GM21367 (cell line): Measurements from ENCODE around the gene TRIM8.

Source experiments
- ATAC-seq: cut with Tn5 transposase; IDR thresholded peaks from one replicate; pipeline ENCODE4 v1.9.1; 2021; ENCODE audit not compliant: unreplicated experiment

TRIM8 gene

DNA sequence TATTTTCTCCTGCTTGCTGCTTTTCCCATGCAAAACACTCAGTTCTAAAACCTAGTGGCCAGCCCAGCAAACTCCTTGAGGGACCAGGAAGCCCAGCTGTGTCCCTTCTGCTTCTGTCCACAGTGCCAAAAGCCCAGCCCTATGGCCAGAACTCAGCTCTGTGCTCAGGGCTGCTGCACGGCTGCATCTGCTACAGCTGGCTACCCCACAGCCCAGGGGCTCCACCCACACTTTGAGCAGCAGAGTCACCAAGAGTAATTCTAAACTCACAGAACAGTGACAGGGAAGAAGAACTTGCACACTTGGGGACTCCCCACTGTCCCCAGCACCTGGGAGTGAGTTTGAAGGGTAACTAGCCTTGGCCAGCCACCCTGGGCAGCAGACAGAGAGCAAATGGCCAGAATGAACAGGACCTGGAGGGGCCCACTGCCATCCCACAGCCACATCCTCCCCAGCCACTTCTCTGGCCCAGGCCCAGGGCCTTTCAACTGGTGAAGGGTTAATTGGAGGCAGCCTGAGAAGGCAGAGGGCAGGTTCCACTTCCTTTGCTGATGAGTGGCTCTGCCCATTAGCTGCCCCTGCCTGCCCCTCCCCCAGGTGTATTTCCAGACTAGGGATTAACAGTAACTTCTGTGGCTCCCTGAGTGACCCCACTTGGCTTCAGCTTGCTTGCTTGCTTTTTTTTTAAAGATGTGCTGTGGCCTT, 28.1 kb upstream of the TRIM8 start:
- ATAC-seq: no peak

DNA sequence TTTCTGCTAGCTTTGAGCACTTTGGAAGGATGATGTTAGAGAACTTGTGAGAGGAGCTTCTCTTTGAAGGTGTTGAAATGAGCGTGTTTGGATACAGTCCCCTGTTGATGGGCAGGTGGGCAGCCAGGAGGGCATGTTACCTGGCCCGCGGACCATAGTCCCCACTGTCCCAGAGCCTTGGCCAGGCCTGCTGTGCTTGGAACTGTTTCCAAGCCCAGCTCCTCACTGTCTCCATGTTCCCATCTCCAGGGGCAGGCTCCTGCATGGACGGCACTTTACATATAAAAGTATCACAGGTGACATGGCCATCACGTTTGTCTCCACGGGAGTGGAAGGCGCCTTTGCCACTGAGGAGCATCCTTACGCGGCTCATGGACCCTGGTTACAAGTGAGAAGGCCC, 27.2 kb upstream of the TRIM8 start:
- ATAC-seq: no peak

DNA sequence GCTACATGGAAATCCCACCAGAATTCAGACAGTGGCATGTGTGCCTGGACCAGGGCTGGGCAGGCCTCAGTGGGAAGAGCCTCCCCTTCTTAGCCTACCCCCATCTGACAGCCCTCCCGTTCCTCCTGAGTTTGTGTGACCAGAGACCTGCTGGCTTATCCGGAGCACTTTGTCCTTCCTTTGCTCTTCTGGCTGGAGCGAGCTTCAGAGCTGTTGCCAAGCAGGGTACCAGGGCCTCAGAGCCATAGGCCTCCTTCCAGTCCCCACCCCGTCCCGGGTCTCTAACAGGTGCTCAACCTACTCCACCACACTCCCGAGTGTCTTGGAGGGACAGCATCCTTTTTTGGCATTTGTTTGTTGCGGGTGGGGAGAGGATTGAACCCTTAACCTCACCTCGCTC, 26.5 kb upstream of the TRIM8 start:
- ATAC-seq: no peak

DNA sequence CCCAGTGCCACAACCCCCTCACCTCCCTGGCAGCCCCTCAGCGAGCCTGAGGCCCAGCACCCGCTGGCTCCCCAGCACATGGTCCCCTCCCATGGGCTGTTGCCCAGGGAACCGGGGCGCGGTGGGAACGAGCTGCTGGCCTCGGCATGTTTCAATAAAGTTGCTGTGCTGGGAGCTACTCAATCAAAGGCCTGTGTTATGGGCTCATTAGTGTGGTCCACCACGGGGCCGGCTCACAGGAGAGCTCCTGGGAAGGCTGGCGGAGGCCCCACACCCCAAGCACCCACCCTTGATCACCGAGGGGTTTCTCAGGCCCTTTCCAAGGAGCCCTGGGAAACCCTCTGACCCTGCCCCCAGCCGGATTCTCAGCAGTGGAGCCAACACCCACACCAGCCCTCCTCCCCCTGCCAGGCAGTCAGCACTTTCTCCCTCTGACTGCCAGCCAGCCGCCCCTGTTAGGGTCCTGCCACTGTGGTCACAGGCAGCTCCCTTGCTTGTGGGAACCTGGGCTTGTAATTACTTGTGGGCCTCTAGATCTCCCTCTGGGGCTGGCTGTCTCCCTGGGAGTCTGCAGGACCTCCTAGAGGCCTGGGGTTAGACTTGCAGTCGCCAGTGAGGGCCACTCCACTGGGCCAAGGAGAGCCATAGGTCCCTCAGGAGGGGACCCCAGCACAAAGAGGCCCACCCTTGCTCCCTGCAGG, 24.8 kb upstream of the TRIM8 start:
- ATAC-seq: no peak

DNA sequence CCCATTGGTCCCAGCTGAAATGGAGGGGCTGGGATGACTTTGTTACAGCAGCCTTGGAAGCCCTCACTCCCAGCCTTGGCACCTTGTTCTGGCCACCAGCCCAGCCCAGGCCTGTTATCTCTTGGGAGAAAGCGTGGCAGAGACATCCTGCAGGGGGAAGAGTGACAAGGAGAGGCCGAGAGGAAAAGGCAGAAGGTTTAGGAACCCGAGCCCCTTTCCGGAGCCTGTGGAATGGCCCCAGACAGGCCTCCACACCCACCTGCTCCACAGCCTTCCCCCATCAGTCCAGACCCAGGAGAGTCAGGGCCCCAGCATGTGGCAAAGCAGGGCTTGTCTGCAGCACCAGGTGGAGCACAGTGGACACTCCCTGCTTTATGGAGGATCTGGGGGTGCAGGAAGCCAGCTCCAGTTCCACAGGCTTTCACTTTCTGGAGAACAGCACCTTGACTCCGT, 24.1 kb upstream of the TRIM8 start:
- ATAC-seq: no peak

DNA sequence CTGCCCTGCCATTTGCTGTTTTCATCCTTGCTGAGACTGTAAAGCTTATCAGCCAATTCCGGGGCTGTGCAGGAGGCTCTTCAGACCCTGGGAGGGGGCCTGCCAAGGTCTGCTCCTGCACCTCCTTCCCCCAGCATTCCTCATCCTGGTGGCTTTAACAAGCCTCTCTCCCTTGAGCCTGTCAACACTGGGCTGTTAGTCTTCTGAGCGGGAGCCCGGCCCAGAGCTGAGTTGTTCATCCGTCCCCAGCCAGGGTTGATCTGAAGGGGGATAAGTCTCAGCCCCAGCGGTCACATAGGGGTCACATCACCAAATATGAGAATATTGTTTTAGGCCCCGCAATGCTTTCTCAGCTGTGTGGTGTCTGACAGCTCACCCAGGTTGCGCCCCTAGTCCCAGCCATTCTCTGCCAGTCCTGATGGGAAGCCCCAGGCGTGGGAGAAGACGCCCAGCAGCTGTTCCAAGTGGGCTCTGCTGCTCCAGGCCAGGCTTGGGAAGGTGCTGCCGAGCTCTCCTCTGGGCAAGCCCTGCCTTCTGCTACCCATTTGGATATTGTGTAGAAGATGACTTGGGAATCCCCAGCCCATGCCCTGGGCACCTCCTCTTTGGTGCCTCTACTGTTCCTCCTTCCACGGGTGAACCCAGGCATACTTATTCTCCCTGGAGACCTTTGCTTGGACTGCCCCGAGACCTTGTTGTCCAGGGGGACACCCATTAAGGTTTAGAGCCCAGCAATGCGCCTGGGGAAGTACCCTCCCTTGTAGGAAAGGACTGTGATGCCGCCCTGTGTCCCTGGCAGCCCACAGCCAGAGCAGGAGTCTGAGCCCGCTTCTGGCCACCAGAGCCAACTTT, 23.5 kb upstream of the TRIM8 start:
- no peak for ATAC-seq

DNA sequence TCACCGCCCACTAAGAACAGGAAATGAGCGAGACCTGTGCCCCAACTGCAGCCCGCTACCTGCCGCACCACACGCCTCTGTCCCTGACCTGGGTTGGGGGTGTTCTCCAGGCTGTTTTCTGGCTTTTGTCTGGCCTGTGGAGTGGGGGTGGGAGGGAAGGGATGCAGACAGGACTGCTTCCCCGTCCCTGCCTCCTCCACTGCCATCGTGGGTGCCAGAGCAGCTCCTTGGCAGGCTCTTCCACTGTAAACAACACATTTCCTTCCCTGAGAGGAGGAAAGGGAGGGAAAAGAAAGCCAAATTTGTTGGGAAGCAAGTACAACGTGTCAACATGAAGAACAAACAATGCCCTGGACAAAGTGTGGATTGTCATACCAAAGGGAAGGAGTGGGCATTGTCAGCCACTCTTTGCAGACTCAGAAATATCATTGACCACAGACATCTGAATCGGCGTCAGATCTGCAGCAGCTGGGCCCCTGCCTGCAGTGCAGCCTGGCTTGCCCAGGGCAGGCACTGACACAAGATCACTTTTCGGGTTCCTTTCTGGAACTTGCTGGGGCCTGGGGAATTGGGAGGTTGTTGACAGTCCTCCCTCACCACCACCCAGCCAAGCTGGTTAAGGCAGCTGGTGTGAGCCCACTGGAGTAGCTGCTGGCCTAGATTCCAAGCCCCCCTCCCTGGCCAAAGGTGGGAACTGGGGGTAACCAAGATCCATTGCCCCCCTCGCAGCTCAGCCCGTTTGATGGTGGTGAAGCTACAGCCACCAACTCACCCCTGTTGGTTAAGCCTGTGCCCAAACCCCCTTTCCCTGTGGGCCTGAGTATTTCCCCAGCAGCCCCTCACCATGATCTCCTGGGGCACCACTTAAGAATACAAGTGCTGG, 22.6 kb upstream of the TRIM8 start:
- ATAC-seq: no peak

DNA sequence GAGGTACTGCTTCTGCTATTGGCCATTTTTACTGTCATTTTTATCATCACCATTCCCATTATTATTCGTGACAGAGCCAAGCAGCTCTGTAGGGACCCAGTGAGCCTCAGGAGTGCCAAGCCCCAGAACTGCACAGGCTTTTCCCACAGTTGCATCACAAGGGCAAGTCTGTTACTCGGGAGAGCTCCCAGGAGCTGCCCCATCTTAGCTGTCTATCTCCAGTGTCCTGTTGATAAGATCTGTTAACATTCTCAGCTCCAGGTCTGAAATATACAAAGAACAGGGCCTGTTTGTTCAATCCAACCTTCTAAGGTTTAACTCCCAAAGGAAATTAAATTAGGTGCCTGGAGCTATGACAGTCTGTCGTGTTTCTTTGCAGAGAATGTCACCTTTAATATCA, 20.2 kb upstream of the TRIM8 start:
- ATAC-seq: no peak

DNA sequence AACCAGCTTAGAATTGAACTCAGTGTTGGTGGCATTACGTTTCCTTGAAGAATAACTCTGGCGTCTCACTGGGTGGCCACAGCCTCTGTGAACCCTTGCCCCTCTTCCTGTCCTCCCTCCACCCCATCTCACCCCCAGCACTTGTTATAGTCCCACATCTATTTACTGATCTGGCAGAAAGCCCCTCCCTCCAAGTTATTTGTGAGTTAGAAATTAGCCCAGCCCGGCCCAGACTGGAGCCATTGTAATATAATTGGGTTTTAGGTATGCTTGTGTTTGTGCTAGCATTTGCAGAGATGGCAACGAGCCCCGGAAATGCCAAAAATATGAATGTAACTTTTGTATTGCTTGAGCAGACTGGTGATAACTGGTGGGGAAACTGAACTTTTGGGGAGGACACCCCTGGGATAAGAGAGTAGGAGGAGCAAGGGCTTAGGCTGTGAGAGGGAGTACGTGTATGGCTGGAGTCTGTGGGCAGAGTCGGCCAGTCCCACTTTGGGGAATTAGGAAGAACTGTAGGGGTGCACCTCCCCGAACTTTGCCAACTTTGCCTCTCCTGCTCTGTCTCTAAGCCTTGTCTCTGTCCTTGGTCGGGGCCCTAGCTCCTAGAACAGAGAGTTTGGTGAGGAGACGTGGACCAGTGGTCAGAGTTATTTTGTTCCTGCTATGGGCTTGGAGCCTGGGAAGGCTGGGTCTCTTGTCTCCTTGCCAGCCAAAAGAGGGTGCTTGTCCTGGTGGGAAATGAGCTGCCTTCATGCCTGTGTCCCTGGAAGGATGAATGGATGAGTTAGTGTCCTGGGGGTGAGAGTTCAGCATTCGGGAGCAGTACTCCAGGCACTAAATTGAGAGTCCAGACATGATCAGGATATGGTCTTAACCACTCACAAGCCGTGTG, 19.3 kb upstream of the TRIM8 start:
- ATAC-seq: no peak

DNA sequence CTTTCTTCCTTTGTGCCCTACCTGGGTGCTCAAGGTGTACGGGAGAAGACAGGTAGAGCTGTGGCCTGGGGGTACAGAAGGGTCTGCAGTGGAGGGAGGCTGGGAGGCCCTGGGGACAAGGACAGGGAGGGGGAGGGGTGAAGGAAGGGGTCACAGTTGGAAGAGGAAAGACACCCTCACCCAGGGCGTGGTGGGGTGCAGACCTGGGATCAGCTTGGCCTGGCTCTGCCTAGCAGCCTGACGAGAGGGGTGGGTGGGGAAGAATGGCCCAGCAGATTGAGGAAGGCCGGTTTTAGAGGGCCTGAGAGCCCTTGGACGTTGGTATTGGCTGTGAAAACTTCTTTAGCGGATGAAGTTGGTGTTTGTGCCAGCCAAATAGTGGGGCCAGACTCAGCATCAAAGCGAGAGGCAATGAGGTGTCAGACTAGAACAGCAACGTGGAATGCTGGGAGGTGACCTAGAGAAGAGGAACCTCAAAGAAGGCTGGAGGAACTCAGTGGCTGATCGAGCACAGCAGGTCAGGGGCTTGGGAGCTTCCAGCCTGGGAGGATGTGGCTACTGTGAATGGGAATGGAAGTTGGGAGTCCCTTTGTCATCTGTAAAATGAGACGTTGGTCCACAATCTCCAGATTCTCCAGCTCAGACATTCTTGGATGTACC, 18.1 kb upstream of the TRIM8 start:
- ATAC-seq: no peak

DNA sequence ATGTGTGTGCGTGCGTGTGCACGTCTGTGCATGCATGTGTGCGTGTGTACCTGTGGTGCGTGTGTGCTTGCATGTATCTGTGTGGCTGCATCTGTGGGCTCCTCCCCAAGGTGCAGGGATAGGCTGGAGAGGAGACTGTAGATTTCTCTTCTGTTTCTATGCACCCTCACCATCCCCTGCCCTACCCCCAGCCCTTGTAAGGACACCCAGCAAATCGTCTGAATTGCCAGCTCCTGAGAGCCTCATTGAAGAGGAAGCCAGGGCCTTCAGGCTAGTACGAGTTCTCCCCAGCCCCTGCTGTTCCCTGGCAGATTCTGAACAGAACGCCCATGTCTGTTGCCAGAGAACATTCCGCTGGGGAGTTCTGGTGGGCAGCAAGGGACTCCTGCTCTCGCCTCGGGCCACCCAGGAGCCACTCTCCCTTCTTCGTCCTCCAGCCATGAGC, 17.0 kb upstream of the TRIM8 start:
- ATAC-seq: no peak

DNA sequence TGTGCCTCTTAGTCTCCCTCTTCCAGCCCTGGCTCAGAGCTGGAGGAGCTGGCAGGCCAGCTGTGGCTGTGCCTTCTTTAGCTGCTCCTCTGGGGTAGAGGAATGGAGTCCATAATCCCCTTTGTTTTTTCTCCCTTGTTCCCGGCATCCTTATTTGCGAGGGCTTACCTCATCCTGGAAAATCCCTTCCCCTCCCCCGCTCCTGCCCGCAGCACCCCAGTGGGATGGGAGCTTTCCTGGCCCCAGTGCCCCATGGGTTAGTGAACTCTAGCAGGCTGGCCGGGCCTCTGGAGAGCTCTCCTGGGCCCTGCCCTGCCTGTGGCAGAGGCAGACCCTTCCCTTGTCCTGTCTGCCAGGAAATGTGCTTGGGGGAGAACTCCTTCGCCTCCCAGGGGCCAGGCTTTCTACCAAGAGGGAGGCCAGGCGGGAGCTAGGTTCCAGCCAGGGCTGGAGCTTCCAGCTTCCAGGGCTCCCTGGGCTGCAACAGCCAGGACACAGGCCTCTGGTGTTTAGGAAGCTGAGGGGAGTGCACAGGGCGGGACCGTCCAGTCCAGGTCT, 16.5 kb upstream of the TRIM8 start:
- no peak for ATAC-seq

DNA sequence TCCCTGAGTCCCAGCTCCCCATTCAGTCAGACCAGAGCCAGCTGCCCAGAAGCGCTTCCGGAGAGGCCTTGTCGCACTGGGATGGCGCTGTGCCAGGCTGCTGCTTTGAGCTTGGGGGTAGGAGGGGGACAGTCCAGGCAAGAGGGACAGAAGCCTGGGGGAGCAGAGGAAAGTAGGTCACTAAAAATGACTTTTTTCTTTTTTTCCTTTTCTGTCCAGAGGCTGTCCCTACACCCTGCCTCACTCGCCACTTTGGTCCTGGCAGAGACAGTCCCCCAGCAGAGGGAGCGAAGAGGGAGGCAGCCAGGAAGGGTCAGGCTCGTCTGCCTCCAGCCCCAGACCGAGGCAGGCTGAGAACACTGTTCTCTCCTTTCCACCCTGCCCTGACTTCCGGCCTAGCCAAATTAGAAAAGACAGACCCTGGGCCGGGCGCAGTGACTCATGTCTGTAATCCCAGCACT, 15.8 kb upstream of the TRIM8 start:
- no peak for ATAC-seq

DNA sequence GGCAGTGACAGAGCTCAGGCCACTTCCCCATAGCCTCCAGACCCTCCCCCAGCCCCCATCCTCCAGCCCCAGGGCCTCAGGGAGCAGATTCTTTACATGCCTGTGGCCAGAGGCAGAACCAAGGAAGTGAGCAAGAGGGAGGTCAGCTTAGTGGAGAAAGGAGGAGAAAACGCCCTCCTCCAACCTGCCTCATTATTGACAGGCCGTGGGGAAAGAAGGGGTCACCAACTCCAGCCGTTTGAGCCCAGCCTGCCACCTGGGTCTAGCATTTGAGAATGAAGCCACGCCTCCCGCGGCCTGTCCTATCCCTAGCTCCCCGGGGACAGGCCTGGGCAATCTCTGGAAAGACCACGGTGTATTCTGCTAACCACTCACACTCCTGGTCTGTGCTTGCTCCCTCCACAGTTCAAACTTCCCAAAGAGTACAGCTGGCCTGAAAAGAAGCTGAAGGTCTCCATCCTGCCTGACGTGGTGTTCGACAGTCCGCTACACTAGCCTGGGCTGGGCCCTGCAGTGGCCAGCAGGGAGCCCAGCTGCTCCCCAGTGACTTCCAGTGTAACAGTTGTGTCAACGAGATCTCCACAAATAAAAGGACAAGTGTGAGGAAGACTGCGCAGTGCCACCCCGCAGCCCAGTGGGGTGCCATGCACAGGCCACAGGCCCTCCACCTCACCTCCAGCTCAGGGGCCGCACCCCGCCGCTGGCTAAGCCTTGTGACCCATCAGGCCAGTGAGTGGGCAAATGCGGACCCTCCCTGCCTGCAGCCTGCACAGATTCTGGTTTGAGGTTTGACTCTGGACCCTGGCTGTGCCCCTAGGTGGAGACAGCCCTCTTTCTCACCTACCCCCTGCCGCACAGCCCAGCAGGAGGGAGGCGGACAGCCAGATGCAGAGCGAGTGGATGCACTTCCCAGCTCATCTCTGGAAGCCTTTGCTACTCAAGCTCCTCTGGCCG, 14.3 kb upstream of the TRIM8 start:
- ATAC-seq: no peak

DNA sequence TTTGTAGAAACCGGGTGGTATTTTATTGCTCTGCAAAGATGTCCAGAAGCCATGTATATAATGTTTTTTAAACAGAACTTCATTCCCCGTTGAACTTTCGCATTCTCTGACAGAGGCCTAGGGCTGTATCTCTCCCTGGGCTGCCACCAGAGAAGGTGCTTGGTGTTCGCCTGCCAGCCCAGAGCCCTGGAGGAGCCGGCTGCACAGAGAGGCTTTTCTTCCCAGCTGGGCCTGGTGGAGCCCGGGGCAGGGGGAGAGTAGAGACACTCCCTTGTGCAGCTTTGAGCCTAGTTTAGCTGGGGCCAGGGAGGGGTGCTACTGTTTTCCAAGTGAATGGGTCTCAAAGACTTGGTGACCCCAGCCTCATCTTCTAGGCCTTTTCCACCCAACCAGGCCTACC, 13.6 kb upstream of the TRIM8 start:
- no peak for ATAC-seq

DNA sequence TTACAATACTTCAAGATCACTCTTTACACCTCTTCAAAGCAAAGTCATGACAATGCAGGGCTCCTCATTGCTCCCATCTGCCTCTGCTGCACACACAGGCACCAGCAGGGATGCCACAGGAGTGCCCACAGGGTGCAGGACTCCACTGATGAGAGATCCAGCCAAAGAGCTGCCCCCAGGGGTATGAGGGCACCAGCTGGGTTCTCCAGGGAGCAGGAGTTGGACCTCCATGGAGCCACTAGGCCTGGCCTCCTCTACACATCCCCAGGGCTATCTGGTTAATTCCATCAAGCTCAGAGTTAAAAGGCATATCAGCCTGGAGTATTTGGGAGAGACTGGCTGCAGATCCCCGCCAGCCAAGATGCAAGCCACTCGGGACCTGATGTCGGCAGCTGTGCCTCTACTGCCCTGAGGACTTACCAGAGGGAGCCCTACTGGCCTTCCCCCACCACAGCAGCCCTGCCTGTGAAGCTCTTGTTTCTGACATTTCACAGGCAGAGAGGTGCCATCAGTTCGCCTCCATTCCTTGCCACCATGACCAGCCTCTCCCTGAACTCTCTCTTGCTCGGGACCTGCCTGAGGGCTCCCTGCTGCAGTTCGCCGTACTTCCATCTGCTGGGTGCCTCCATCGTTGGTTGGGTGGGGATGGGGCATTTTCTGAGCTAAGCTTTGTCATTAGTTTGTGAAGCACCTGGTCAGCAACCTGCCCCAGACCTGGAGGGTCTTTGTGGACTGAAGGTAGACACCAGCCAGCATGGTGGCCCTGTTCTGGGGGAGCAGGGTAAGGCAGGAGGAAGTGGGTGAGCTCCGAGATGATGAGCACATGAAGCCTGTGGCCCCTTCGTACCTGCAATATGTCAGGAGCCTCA, 12.5 kb upstream of the TRIM8 start:
- no peak for ATAC-seq
